ENCODE data around the gene SLC12A7.

SLC12A7 gene

GRCh38 chr5:1041225-1042143, 70.4 kb downstream of the SLC12A7 start:
- CTCF ChIA-PET = no interaction called here
- H3K27ac ChIP-seq (ENCODE audit: extremely low read depth, low read depth, low read length) = no peak overlapping the region
- TF ChIP-seq ZNF24 (tag by site-specific recombination; IDR thresholded peaks at IDR 0.05) (0 out of 2 replicates have a peak, but pooled peaks have one; percentile 39), ZNF600 (tag by site-specific recombination; IDR thresholded peaks at IDR 0.05) (no peak), OVOL3 (tag by site-specific recombination; IDR thresholded peaks at IDR 0.05) (no peak), HOXA7 (CRISPR knock-in tag; IDR thresholded peaks at IDR 0.05; ENCODE audit: borderline replicate concordance) (no peak), ZNF169 (tag by site-specific recombination; IDR thresholded peaks at IDR 0.05) (no peak), SP3 (tag by site-specific recombination; IDR thresholded peaks at IDR 0.05) (no peak), ZNF366 (tag by site-specific recombination; conservative IDR thresholded peaks at IDR 0.05) (peak; percentile 81), BCL11A (tag by site-specific recombination; IDR thresholded peaks at IDR 0.05; ENCODE audit: low read depth) (no peak), ZNF223 (tag by site-specific recombination; IDR thresholded peaks at IDR 0.05) (no peak), PRDM1 (tag by site-specific recombination; IDR thresholded peaks at IDR 0.05) (peak; percentile 89), ZNF768 (tag by site-specific recombination; IDR thresholded peaks at IDR 0.05) (no peak), ZNF133 (tag by site-specific recombination; IDR thresholded peaks at IDR 0.05) (no peak), ZBTB21 (tag by site-specific recombination; IDR thresholded peaks at IDR 0.05) (no peak), MEIS1 (CRISPR knock-in tag; IDR thresholded peaks at IDR 0.05; ENCODE audit: borderline replicate concordance) (no peak), ZBTB17 (tag by site-specific recombination; IDR thresholded peaks at IDR 0.05) (no peak), ZBTB8A (tag by site-specific recombination; IDR thresholded peaks at IDR 0.05) (no peak), ZFHX2 (tag by site-specific recombination; conservative IDR thresholded peaks at IDR 0.05) (peak; percentile 97), ZNF211 (tag by site-specific recombination; IDR thresholded peaks at IDR 0.05; ENCODE audit: low read depth) (no peak), ZNF26 (tag by site-specific recombination; IDR thresholded peaks at IDR 0.05) (0 out of 2 replicates have a peak, but pooled peaks have one; percentile 29), ZNF140 (tag by site-specific recombination; IDR thresholded peaks at IDR 0.05) (no peak), SETDB1 (IDR thresholded peaks at IDR 0.05; ENCODE audit: insufficient read length, low read length) (no peak), ZNF398 (tag by site-specific recombination; IDR thresholded peaks at IDR 0.05) (no peak), ZNF747 (tag by site-specific recombination; IDR thresholded peaks at IDR 0.05) (peak; percentile 8; the same call in 1 of the 2 replicates), EGR2 (tag by site-specific recombination; IDR thresholded peaks at IDR 0.05; ENCODE audit: low read depth) (peak; percentile 96), SP7 (tag by site-specific recombination; IDR thresholded peaks at IDR 0.05) (peak; percentile 10; the same call in 1 of the 2 replicates), KLF8 (tag by site-specific recombination; IDR thresholded peaks at IDR 0.05) (peak; percentile 19; the same call in 1 of the 2 replicates)
- TF ChIP-seq, protein P1, sequence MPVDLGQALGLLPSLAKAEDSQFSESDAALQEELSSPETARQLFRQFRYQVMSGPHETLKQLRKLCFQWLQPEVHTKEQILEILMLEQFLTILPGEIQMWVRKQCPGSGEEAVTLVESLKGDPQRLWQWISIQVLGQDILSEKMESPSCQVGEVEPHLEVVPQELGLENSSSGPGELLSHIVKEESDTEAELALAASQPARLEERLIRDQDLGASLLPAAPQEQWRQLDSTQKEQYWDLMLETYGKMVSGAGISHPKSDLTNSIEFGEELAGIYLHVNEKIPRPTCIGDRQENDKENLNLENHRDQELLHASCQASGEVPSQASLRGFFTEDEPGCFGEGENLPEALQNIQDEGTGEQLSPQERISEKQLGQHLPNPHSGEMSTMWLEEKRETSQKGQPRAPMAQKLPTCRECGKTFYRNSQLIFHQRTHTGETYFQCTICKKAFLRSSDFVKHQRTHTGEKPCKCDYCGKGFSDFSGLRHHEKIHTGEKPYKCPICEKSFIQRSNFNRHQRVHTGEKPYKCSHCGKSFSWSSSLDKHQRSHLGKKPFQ (tag by site-specific recombination; IDR thresholded peaks at IDR 0.05) = peak; percentile 96

More at GRCh38 chr5:1041225-1042143, 70.4 kb downstream of the SLC12A7 start:
- POLR2A ChIA-PET = no interaction called here
- Histone ChIP-seq H3K4me1 (ENCODE audit: control insufficient read depth, insufficient read depth, low read length) (no peaks in the 10 kb centered on the region), H3K9me3 (ENCODE audit: control insufficient read depth, insufficient read depth, low read depth, low read length) (no peaks in the 10 kb centered on the region), H3K36me3 (ENCODE audit: control insufficient read depth in 2 of 2, insufficient read depth in 1 of 2, low read length in 2 of 2) (peaks cover 0 to 9% of the 10 kb centered on the region in 2 experiments; a peak in 1 of 3 replicates), H3K4me3 (ENCODE audit: low read depth, low read length) (no peak overlapping the region)
